IMR-90 (cell line): ENCODE measurements around the gene NCCRP1. TPM values are rescaled to one million over a fixed set of nuclear protein-coding genes. Genes with fewer than 3 reads are reported as not detected.

Source experiments
- ATAC-seq: fragments of 200-7000 bp; cut with Tn5 transposase; 2 replicates; pipeline ENCODE4 v1.9.1; 2020; ENCODE audit warnings: low read depth, mild to moderate bottlenecking, moderate library complexity
- BruUV-seq: library from RNA; stranded (reverse); fragments of 400-500 nt; replicated peaks from 2 replicates; lab custom pipeline; 2021; lab: Mats Ljungman, UMichigan
- CTCF ChIA-PET: fragments of 300-600 bp; formaldehyde crosslinking; extraction: SDS; loops from one replicate; lab custom pipeline; 2021; ENCODE audit warnings: antibody characterized with exemption; lab: Yijun Ruan, JAX
- POLR2A ChIA-PET: fragments of 300-600 bp; sonication (Branson Sonifier 250); formaldehyde crosslinking; loops from one replicate; lab custom pipeline; 2022; ENCODE audit warnings: antibody characterized with exemption; ENCODE audit not compliant: unreplicated experiment; lab: Charles Lee
- DNase-seq: peaks from one replicate; pipeline ENCODE4 v3.0.0; 2013
- H2AFZ ChIP-seq: replicated peaks from 2 replicates; pipeline ENCODE3; 2013; ENCODE audit warnings: low read length, mild to moderate bottlenecking; ENCODE audit not compliant: poor library complexity
- H2AK5ac ChIP-seq: 2 replicates; pipeline ENCODE4 v1.6.1; 2013; ENCODE audit warnings: low read depth, low read length, inconsistent platforms
- H2AK9ac ChIP-seq: replicated peaks from 2 replicates; pipeline ENCODE3; 2013; ENCODE audit warnings: mild to moderate bottlenecking, low read depth, low read length, moderate library complexity; ENCODE audit not compliant: poor library complexity
- H2BK120ac ChIP-seq: 2 replicates; pipeline ENCODE4 v1.6.1; 2013; ENCODE audit warnings: low read depth, low read length, inconsistent platforms
- H2BK15ac ChIP-seq: 3 replicates; pipeline ENCODE4 v1.6.1; 2013; ENCODE audit warnings: low read depth, low read length, inconsistent platforms
- H2BK20ac ChIP-seq: 2 replicates; pipeline ENCODE4 v1.6.1; 2013; ENCODE audit warnings: low read depth, mild to moderate bottlenecking, inconsistent platforms, low read length, moderate library complexity
- H2BK5ac ChIP-seq: 2 replicates; pipeline ENCODE4 v1.6.1; 2013; ENCODE audit warnings: mild to moderate bottlenecking, low read depth, low read length, inconsistent platforms; ENCODE audit not compliant: poor library complexity, severe bottlenecking
- H3K14ac ChIP-seq: replicated peaks from 2 replicates; pipeline ENCODE4 v1.6.1; 2013; ENCODE audit warnings: low read depth, low read length, inconsistent platforms
- H3K18ac ChIP-seq: 2 replicates; pipeline ENCODE4 v1.6.1; 2013; ENCODE audit warnings: low read depth, low read length, control low read depth
- H3K23ac ChIP-seq: 2 replicates; pipeline ENCODE4 v1.6.1; 2013; ENCODE audit warnings: low read depth, low read length, inconsistent platforms
- H3K27ac ChIP-seq: 2 replicates; pipeline ENCODE4 v1.5.1; 2013; ENCODE audit warnings: mild to moderate bottlenecking, control low read depth, low read length; ENCODE audit not compliant: insufficient read depth
- H3K27me3 ChIP-seq: 2 replicates; pipeline ENCODE4 v1.6.1; 2013; ENCODE audit warnings: low read length; ENCODE audit not compliant: control insufficient read depth, insufficient read depth
- H3K36me3 ChIP-seq: 2 replicates; pipeline ENCODE4 v1.6.1; 2013; ENCODE audit warnings: low read length, mixed read lengths; ENCODE audit not compliant: control insufficient read depth, insufficient read depth
- H3K4ac ChIP-seq: 2 replicates; pipeline ENCODE4 v1.6.1; 2013; ENCODE audit warnings: low read depth, low read length, inconsistent platforms
- H3K4me1 ChIP-seq: 2 replicates; pipeline ENCODE4 v1.6.1; 2013; ENCODE audit warnings: low read length, mixed read lengths; ENCODE audit not compliant: control insufficient read depth, insufficient read depth
- H3K4me2 ChIP-seq: 2 replicates; pipeline ENCODE4 v1.6.1; 2013; ENCODE audit warnings: low read depth, mild to moderate bottlenecking, control low read depth, low read length, moderate library complexity
- H3K4me3 ChIP-seq: 2 replicates; pipeline ENCODE4 v1.5.1; 2013; ENCODE audit warnings: low read depth, mild to moderate bottlenecking, control low read depth, low read length, moderate library complexity; ENCODE audit not compliant: insufficient read depth
- H3K56ac ChIP-seq: 2 replicates; pipeline ENCODE4 v1.6.1; 2013; ENCODE audit warnings: low read length, inconsistent platforms; ENCODE audit not compliant: insufficient read depth; ENCODE audit errors: extremely low read depth
- H3K79me1 ChIP-seq, 2 experiments: 2 replicates each; pipeline ENCODE4 v1.6.1; 2013; ENCODE audit warnings: low read length in 2 of 2, inconsistent platforms in 1 of 2, low read depth in 1 of 2
- H3K9ac ChIP-seq: 2 replicates; pipeline ENCODE4 v1.6.1; 2013; ENCODE audit warnings: low read depth, low read length, control low read depth
- H3K9me1 ChIP-seq: 2 replicates; pipeline ENCODE4 v1.6.1; 2013; ENCODE audit warnings: low read length, inconsistent platforms; ENCODE audit not compliant: insufficient read depth
- H3K9me3 ChIP-seq: 2 replicates; pipeline ENCODE4 v1.6.1; 2013; ENCODE audit warnings: low read length; ENCODE audit not compliant: control insufficient read depth, insufficient read depth
- H4K20me1 ChIP-seq: 2 replicates; pipeline ENCODE4 v1.6.1; 2013; ENCODE audit warnings: low read length, inconsistent platforms; ENCODE audit not compliant: insufficient read depth
- H4K5ac ChIP-seq: 2 replicates; pipeline ENCODE4 v1.6.1; 2013; ENCODE audit warnings: mild to moderate bottlenecking, low read depth, low read length, control low read depth
- H4K8ac ChIP-seq, 2 experiments: 2 replicates each; pipeline ENCODE4 v1.6.1; 2013; ENCODE audit warnings: low read depth in 2 of 2, low read length in 2 of 2, control low read depth in 1 of 2, inconsistent platforms in 1 of 2
- H4K91ac ChIP-seq: 2 replicates; pipeline ENCODE4 v1.6.1; 2013; ENCODE audit warnings: low read depth, low read length, inconsistent platforms; ENCODE audit not compliant: insufficient read depth
- CEBPB ChIP-seq: IDR thresholded peaks from 2 replicates; pipeline ENCODE4 v1.6.1; 2012; ENCODE audit warnings: low read depth, low read length, improper control_type of control experiment
- CHD1 ChIP-seq: IDR thresholded peaks from 2 replicates; pipeline ENCODE4 v1.6.1; 2012; ENCODE audit warnings: low read depth, low read length, improper control_type of control experiment
- FOS ChIP-seq: fragments of 150-350 bp; IDR thresholded peaks from 2 replicates; pipeline ENCODE4 v1.6.1; 2016; ENCODE audit warnings: low read depth, low read length
- MAFK ChIP-seq: IDR thresholded peaks from 2 replicates; pipeline ENCODE4 v1.6.1; 2012; ENCODE audit warnings: low read depth, low read length, improper control_type of control experiment
- MAZ ChIP-seq: IDR thresholded peaks from 2 replicates; pipeline ENCODE4 v1.6.1; 2012; ENCODE audit warnings: low read depth, mild to moderate bottlenecking, low read length, improper control_type of control experiment, moderate library complexity, borderline replicate concordance
- NFE2L2 ChIP-seq: fragments of 150-350 bp; IDR thresholded peaks from 2 replicates; pipeline ENCODE4 v1.6.1; 2016; ENCODE audit warnings: low read depth, mild to moderate bottlenecking, low read length
- RAD21 ChIP-seq: IDR thresholded peaks from 2 replicates; pipeline ENCODE4 v1.6.1; 2012; ENCODE audit warnings: low read length, improper control_type of control experiment
- RCOR1 ChIP-seq: IDR thresholded peaks from 2 replicates; pipeline ENCODE4 v1.6.1; 2012; ENCODE audit warnings: mild to moderate bottlenecking, low read length, improper control_type of control experiment; ENCODE audit not compliant: insufficient replicate concordance
- SMC3 ChIP-seq: fragments of 150-350 bp; IDR thresholded peaks from 2 replicates; pipeline ENCODE4 v1.6.1; 2016; ENCODE audit warnings: low read depth, mild to moderate bottlenecking, antibody characterized with exemption, low read length, moderate library complexity
- WGBS, 2 experiments: methylation state at CpG; one replicate each; pipeline versions ENCODE4 v1.1.5 to v1.1.7; 2013; ENCODE audit warnings: missing lambda C conversion rate in 2 of 2; ENCODE audit not compliant: insufficient read length in 1 of 2; ENCODE audit errors: extremely low coverage in 2 of 2; 5-methylcytosine and 5-hydroxymethylcytosine counted together
- dilution Hi-C: fragments of 300-500 bp; cut with HindIII; formaldehyde crosslinking; loops from one replicate; pipeline ENCODE4 v1.14.3; 2018; ENCODE audit warnings: low sequenced_read_pairs; ENCODE audit not compliant: unreplicated experiment
- in situ Hi-C: fragments of 300-500 bp; cut with MboI; formaldehyde crosslinking; loops from 3 replicates; pipeline ENCODE4 v1.14.3; 2019; ENCODE audit warnings: low sequenced_read_pairs, inconsistent platforms, mixed read lengths
- intact Hi-C: fragments of 100-400 bp; cut with micrococcal nuclease; formaldehyde crosslinking; loops from 2 replicates; pipeline ENCODE4 v1.10.0; 2022
- polyA plus RNA-seq, 3 experiments: library from polyadenylated mRNA; depleted of rRNA; stranded (reverse); fragments of >200 nt; gene quantifications; 2 replicates each; pipeline ENCODE4 v1.2.3, GENCODE V29; 2012; ENCODE audit warnings: low replicate concordance in 1 of 3
- total RNA-seq: library from RNA; depleted of rRNA; stranded (reverse); fragments of >200 nt; gene quantifications from 2 replicates; pipeline ENCODE4 v1.2.3, GENCODE V29; 2012
- TF ChIP-seq, protein P1 (sequence below): conservative IDR thresholded peaks from 2 replicates; pipeline ENCODE4 v1.5.1; 2012; ENCODE audit warnings: mild to moderate bottlenecking, low read depth, low read length, improper control_type of control experiment

The NCCRP1 gene
- total and polyA plus RNA-seq, 2 of the 4 experiments (the other 2 are of a cell fraction): not detected

DNA sequence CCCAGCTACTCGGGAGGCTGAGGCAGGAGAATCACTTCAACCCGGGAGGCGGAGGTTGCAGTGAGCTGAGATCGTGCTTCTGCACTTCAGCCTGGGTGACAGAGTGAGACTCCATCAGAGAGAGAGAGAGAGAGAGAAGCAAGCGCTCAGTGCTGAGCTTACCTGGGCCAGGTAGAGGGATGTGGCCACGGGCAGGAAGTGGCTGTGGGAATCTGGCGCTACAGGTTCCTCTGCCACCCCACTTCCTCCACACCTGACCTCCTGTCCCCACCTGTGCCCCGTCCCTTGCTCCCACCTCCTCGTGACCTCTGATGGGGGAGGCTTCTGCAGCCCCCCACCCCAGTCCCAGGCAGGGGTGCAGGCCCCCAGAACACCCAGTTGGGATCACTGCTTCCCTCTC is 1.0 kb upstream of the NCCRP1 start:
- H2BK5ac ChIP-seq: no peak overlapping the region
- TF ChIP-seq NFE2L2 (no peak), SMC3 (no peak), MAZ (no peak), FOS (no peak), RAD21 (no peak), CEBPB (no peak), CHD1 (no peak), RCOR1 (no peak), MAFK (no peak)
- TF ChIP-seq, protein P1, sequence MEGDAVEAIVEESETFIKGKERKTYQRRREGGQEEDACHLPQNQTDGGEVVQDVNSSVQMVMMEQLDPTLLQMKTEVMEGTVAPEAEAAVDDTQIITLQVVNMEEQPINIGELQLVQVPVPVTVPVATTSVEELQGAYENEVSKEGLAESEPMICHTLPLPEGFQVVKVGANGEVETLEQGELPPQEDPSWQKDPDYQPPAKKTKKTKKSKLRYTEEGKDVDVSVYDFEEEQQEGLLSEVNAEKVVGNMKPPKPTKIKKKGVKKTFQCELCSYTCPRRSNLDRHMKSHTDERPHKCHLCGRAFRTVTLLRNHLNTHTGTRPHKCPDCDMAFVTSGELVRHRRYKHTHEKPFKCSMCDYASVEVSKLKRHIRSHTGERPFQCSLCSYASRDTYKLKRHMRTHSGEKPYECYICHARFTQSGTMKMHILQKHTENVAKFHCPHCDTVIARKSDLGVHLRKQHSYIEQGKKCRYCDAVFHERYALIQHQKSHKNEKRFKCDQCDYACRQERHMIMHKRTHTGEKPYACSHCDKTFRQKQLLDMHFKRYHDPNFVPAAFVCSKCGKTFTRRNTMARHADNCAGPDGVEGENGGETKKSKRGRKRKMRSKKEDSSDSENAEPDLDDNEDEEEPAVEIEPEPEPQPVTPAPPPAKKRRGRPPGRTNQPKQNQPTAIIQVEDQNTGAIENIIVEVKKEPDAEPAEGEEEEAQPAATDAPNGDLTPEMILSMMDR: no peak
- intact Hi-C loops (loop anchor here (5.0 kb wide), 1 partner anchor 132 kb away; no protein-coding TSS in a partner anchor), dilution Hi-C loops (no loop called here), in situ Hi-C loops (no loop called here)
- no peak overlapping the region for H2AFZ ChIP-seq
- no peaks in the 10 kb centered on the region for H3K79me1 ChIP-seq
- ChIA-PET POLR2A (no interaction called here), CTCF (no interaction called here)
- no peak overlapping the region for H3K4me3 ChIP-seq
- H2AK9ac ChIP-seq: no peak overlapping the region
- no peak overlapping the region for H2BK120ac ChIP-seq
- no peak overlapping the region for H3K9ac ChIP-seq
- H3K36me3 ChIP-seq: no peaks in the 10 kb centered on the region
- no peak overlapping the region for H3K27ac ChIP-seq
- no peaks in the 10 kb centered on the region for H3K9me1 ChIP-seq
- BruUV-seq: no TSS peak
- H2BK20ac ChIP-seq: no peak overlapping the region
- no peak overlapping the region for H2BK15ac ChIP-seq
- H2AK5ac ChIP-seq: no peak overlapping the region
- H3K4me2 ChIP-seq: no peak overlapping the region
- H3K9me3 ChIP-seq: no peaks in the 10 kb centered on the region
- no peak overlapping the region for H3K56ac ChIP-seq
- H3K18ac ChIP-seq: no peak overlapping the region
- H4K8ac ChIP-seq: no peak overlapping the region
- H3K23ac ChIP-seq: no peak overlapping the region
- H3K4me1 ChIP-seq: no peaks in the 10 kb centered on the region; the same call in 1 of the 2 replicates
- no peak overlapping the region for H3K4ac ChIP-seq
- no peak overlapping the region for H4K5ac ChIP-seq
- DNase-seq (no peak), ATAC-seq (no peak)
- H4K91ac ChIP-seq: no peak overlapping the region
- peaks cover 44% of the 10 kb centered on the region for H3K27me3 ChIP-seq
- WGBS, 2 experiments: 35% methylated on average over 2 of the region's 9 CpGs; no CpG with 5 or more reads in 1 of the 2 experiments
- no peaks in the 10 kb centered on the region for H4K20me1 ChIP-seq
- H3K14ac ChIP-seq: no peak overlapping the region
